HG03060 (cell line): ENCODE data around the gene WDFY2.

Experiments used
- ATAC-seq: cut with Tn5 transposase; IDR thresholded peaks from one replicate; pipeline ENCODE4 v1.9.1; 2021; ENCODE audit warnings: low read depth, moderate number of reproducible peaks; ENCODE audit not compliant: unreplicated experiment

Gene WDFY2

GRCh38 chr13:51599444-51600176 lies 15.3 kb downstream of the WDFY2 start:
- ATAC-seq, result no peak

DNA sequence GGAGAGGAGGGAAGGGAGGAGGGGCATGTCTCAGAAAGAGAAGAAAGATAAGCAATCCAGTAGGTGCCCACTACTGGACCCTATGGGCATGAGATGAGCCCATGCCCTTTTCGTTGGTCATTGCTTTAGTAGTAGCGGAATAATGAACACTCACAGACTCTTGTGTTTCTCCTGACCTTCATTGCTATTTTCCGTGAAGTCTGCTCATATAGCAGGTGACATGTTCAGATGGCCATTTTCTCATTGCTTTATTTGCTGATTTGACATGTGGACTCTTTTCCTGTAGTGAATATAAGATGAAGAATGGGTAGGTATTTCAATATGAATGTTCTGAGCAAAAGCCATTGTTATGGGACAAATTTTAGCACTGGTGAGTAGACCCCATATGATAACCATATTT lies 16.4 kb downstream of the WDFY2 start:
- ATAC-seq, result no peak

- no peak for ATAC-seq
These were observed 17.6 kb downstream of the WDFY2 start for GRCh38 chr13:51601601-51602565.

- ATAC-seq, result no peak
These were observed 19.5 kb downstream of the WDFY2 start for GRCh38 chr13:51603716-51604115.

DNA sequence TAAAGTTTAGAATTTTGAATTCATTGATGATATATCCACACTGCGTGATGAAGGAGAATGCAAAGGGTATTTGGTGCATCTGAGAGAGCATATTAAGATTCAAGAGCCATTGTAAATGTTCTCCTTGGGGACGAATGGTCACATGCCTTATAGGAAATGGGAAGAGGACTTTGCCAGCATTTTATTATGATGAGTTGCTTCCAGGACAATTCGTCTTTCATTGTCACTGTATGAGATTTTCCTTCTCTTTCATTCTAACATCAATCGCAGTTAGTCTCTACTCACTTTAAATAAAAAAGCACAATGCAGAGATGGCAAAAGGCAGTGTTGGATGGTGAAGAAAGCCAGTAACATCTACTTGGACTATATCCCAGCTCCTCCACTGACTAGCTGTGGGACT lies 21.4 kb downstream of the WDFY2 start:
- ATAC-seq, result no peak

- no peak for ATAC-seq
These were observed 22.9 kb downstream of the WDFY2 start for GRCh38 chr13:51607165-51607564.

DNA sequence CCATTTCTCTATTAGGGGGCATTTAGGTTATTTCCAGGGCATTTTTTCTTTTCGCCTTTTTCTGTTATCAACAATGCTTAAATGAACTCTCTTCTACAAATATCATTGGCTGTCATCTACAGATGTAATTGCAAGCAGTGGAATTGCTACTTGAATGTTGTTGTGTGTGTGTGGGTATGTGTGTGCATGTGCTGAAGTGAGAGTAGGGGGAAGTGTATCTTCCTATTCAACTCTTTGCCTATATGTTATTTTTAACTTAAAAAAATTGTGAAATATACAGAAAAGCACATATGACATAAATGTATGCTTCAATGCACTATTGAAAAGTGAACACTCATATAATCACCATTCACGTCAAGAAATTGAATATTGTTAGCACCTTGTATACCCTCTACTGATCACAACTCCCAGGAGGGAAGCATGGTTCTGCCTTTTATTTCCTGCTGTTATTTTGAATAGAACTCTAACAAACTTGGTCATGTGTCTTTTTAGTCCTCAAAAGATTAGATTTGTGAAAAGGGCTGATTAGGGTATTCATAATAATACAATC lies 24.7 kb downstream of the WDFY2 start:
- no peak for ATAC-seq

GRCh38 chr13:51612867-51613266 lies 28.6 kb downstream of the WDFY2 start:
- ATAC-seq, result no peak

DNA sequence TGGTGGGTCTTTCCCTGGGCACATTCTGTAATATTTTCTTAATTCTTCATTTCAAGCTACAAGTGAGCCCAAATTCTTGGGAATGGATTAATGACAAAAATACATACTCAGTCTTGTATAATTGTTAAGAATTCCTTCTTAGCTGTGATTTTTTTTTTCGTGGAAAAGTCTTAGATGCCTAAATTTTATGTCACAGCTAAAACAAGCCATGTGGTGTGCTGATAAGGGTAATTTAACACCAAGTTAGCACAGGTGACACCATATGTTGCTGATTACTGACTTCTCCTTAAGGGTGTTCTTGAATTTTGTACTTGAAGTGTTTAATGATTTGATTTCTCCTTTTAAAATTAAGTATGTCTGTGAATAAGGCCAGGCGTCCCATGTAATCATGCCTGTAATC lies 29.3 kb downstream of the WDFY2 start:
- no peak for ATAC-seq

DNA sequence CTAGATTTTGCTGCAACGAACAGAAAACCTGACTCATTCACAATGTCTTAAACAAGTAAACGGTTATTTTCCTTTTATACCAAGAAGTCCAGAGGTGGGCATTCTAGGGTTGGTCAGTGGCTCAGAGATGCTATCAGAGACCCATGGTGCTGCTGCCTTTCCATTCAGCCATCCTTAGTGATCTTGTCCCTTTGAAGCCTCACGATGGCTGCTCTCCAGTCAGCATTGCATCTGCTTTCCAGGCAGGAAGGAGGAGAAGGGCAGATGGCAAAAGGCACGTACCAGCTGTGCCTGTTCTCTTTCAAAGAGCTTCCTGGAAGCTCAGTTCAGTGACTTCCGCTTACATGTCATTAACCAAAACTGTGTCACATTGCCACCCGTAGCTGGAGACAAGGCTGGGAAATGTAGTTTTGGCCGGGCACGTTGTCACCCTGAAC lies 30.1 kb downstream of the WDFY2 start:
- ATAC-seq, result no peak

DNA sequence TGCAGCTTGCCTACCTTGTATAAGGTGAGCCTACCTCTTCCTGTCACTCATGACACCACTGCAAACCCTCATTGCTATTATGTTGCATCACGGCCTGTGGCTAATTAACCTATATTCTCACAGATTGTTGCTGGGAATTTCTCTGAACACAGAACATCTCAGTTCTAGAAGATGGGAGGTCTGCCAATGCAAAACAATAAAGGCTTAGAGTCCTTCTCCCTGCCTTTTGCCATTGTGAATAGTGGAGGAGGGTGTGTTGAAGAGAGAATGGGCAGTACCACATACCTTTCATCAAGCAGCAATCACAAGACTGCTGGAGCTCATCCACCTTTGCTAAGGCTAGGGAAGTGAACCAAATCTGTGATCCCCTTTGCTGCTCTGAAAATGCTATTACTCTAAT lies 34.4 kb downstream of the WDFY2 start:
- ATAC-seq, result no peak

DNA sequence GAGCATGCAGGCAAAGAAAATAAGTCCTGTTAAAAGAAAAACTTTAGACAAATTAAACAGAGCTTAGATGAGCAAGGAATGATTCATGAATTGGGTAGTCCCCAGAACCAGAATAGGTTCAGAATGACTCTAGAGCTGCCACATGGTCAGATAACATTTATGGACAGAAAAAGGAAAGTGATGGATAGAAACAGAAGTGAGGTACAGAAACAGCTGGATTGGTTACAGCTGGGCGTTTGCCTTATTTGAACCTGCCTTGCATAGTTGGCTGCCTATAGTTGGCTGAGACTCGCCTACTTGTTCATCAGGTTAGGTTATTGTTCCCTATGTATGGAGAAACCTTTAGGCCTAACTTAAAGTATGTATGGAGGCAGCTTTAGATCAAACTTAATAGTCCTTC lies 35.4 kb downstream of the WDFY2 start:
- ATAC-seq, result no peak

DNA sequence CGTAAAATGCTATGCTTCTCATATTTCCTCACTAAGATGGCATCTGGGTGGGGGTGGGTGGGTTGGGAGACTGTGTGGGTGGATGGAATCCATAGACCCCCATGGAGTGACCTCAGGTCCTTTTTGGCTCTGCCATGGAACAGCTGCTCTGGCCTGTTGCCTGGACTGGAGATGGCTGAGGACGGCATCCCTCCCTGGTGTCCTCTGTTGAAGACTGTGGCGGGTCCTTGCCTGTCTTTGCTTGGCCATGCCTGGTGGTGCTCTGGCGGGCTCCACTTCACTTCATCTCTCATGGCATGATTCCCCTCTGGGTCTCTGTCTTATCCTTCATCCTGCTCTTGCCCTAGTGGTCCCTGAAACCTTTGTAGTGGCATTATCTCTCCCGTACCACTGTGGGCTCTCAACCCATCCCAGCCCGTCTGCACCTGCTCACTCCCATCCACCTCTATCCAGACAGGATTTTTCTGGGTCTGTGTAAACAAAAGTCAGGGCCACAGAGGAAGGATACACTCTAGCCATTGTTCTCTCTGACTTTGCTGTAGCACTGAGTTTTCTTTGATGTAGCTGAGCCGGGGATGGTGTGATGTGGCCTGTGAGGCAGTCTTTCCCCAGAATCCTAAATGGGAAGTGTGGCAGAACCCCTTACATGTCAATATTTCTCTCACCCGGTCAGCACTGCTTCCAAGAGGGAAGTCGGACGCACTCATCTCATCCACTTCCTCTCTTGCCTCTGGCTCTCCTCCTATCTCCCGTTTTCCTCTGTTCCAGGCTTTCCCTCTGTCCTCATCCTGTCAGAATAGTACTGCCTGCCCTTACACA lies 36.1 kb downstream of the WDFY2 start:
- no peak for ATAC-seq

GRCh38 chr13:51621602-51622001 lies 37.3 kb downstream of the WDFY2 start:
- ATAC-seq, result no peak

- no peak for ATAC-seq
These were observed 39.2 kb downstream of the WDFY2 start for GRCh38 chr13:51623473-51623872.

DNA sequence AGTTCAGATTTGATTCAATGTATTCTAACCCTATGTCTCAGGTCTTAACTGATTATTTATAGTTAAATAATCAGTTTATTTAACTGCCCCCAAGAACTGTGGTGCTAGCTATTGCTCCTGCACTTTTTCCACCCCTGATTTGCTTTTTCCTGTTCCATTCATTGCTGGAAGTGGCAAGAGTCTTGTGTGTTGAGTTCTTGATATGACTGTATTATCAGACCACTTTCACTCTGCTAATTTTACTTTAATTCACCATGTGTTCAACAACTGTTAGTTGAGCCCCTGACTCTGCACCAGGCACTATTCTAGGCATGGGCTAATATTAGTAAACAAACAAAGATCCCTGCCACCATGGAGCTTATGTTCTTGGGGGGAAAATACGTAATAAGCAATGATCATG lies 39.9 kb downstream of the WDFY2 start:
- ATAC-seq, result no peak

DNA sequence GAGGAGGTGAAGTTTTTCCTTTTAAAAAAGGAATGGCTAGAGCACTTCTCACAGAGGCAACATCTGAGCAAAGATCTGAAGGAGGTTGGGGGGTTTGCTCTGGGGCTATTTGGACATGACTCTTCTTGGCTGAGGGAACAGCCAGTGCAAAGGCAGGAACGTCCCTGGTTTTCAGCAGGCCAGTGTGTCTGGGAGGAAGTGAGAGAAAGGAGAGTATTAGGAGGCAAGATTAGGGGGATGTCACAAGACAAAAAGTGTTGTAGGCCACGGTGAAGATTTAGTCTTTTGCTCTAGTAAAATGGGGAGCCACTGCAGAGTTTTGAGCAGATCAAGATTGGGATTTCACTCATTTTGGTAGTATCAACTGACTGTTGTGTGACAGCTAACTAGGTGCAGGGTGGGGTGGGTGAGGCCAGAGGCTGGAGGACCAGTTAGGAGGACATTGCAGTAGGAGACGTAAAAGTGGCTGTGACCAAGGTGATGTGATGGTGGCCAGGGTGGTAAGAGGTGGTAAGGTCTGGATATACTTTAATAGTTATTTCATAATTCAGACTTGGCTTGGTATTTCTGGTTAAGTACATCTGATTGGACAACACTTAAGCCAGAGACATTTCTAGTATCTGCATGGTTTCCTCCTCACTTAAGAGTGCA lies 40.6 kb downstream of the WDFY2 start:
- no peak for ATAC-seq

DNA sequence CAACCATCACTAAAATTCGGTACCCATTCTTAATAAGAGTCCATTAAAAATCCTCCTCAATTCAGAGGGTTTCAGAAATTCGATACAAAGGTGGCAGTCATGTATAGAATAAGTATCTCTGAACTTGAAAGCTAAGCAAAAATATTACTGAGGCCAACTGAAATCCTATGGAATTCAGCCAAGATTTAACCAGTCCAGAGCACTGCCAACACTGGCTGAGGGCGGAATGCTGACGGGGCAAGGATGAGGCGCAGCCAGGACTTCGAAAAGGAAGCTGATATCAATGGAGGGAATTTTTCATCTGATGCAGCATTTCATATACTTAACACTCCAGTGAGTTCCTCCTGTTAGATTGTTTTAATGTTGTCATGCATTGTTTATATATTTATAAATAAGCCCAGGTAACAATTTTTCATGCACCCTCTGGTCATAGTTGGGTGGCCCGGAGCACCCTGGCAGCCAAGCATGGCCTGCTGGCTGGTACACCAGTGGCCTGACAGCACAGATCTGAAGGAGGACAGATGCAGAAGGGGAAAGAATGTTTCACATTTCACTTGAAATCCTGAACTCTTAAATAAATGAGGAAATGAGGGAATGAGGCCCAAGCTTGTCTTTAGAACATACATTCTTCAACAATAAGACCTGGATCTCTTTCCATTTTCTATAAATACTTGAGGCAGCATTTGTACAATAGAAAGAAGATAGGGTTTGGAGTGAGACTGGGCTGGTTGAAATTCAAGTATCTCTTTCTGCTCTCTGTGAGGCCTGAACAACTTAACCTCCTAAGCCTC lies 41.5 kb downstream of the WDFY2 start:
- ATAC-seq, result no peak

DNA sequence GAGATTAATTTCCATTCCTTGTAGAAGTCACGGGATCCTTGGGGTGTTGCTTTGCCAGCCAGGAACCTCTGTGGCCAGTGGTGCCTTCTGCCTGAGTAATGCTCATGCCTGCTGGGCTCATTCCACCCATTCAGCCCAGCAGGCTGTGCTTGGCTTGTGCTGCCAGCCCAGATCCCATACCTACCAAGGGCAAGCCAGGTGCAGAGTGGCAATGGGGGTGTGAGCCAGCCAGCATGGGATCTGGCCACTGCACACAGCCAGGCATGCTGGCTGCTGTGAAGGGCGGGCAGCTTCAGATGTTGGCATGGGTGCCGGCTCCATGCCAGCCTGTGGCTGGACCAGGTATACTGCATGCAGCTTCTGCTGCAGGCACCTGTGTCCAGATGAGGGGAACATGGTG lies 42.5 kb downstream of the WDFY2 start:
- no peak for ATAC-seq
